ENCODE results near the gene ATP2B3. TPM values are rescaled to one million over a fixed set of nuclear protein-coding genes. Genes with fewer than 3 reads are reported as not detected.

The ATP2B3 gene
- total RNA-seq, 6 donors from 2014 or later = 0.10 to 0.55 (median 0.33) TPM; not detected in 2

DNA sequence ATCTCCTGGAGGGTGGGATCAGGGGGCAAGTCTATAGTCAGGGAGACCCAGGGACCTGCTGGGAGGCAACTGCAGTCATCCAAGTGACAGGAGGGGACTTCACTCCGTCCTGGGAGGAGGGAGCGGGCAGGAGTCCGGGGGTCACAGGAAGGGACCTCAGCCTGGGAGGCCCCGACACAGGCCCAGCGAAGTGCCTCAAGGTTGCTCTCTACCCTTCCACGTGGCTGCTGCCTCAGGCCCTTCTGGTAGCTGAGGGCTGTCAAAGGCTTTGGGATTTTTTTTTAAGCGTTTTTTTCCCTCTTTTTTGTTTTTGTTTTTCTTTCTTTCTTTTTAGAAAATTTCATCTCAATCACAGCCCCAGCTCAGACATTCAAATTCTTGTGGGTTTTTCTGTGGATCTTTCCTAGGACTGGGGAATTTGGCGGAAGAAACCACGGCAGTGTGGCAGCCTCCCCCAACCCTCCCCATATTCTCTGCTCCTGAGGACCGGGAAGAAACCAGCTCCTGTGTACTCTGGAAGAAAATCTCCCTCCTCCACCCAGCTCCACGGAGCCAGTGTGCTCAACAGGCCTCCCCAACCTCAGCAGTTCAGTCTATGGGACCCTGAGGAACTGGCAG is 45.7 kb upstream of the ATP2B3 start:
- ATAC-seq (ENCODE audit: low FRiP score in 2 of 2) (no peak), DNase-seq (no peak)
- no peak for TF ChIP-seq POLR2A (IDR thresholded peaks at IDR 0.05)
- TF ChIP-seq EP300 (IDR thresholded peaks at IDR 0.05) = no peak
- TF ChIP-seq POLR2AphosphoS5 (IDR thresholded peaks at IDR 0.05) = no peak
- TF ChIP-seq, protein P1, sequence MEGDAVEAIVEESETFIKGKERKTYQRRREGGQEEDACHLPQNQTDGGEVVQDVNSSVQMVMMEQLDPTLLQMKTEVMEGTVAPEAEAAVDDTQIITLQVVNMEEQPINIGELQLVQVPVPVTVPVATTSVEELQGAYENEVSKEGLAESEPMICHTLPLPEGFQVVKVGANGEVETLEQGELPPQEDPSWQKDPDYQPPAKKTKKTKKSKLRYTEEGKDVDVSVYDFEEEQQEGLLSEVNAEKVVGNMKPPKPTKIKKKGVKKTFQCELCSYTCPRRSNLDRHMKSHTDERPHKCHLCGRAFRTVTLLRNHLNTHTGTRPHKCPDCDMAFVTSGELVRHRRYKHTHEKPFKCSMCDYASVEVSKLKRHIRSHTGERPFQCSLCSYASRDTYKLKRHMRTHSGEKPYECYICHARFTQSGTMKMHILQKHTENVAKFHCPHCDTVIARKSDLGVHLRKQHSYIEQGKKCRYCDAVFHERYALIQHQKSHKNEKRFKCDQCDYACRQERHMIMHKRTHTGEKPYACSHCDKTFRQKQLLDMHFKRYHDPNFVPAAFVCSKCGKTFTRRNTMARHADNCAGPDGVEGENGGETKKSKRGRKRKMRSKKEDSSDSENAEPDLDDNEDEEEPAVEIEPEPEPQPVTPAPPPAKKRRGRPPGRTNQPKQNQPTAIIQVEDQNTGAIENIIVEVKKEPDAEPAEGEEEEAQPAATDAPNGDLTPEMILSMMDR (IDR thresholded peaks at IDR 0.05) = no peak
- Histone ChIP-seq H3K27ac (peak overlapping the region in 1 of 4 donors; percentile 73), H3K4me3 (no peak overlapping the region), H3K9me3 (no peaks in the 10 kb centered on the region), H3K36me3 (peaks cover 0 to 15% (median 0%) of the 10 kb centered on the region in 4 donors), H3K27me3 (peaks cover 0 to 4% (median 0%) of the 10 kb centered on the region in 4 donors), H3K4me1 (peaks cover 7 to 23% (median 10%) of the 10 kb centered on the region in 4 donors)
- 71 to 76% methylated on average over 8 to 11 of the region's 11 CpGs for WGBS, 2 donors

GRCh38 chrX:153473126-153473525 is 44.3 kb upstream of the ATP2B3 start:
- Histone ChIP-seq H3K4me3 (no peak overlapping the region), H3K36me3 (peaks cover 0 to 6% (median 0%) of the 10 kb centered on the region in 4 donors), H3K9me3 (no peaks in the 10 kb centered on the region), H3K27ac (no peak overlapping the region), H3K4me1 (peaks cover 7 to 30% (median 10%) of the 10 kb centered on the region in 4 donors), H3K27me3 (peaks cover 0 to 4% (median 0%) of the 10 kb centered on the region in 4 donors)
- WGBS, 2 donors = 96% methylated on average over 8 of the region's 10 CpGs; no CpG with 5 or more reads in 1 of the 2 donors
- TF ChIP-seq EP300 (IDR thresholded peaks at IDR 0.05) (no peak), POLR2AphosphoS5 (IDR thresholded peaks at IDR 0.05) (no peak), POLR2A (IDR thresholded peaks at IDR 0.05) (no peak)
- TF ChIP-seq, protein P1 (IDR thresholded peaks at IDR 0.05) = no peak
- no peak for DNase-seq
- ATAC-seq (ENCODE audit: low FRiP score in 2 of 2) = no peak

GRCh38 chrX:153474266-153474665 is 43.2 kb upstream of the ATP2B3 start:
- H3K27ac ChIP-seq = peak overlapping the region in 1 of 4 donors; percentile 16
- peaks cover 0 to 4% (median 0%) of the 10 kb centered on the region in 4 donors for H3K27me3 ChIP-seq

DNA sequence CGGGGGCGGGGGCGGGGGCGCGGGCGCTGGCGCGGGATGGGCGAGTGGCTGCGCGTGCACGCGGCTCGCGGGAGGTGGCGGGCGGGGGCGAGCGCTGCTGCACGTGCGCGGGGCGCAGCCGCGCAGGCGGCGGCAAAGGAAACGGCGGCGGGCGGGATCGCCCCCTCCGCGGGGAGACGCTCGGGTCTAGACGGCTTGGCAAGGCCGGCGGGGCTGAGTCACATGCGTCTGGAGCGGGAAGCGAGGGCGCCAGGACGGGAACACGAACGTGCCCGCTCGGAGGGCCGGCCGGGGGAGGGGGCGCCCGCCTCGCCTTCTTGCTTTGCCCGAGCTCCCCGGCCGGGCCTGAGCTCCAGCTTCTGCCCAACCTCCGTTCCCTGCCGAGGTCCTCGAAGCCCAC is 42.7 kb upstream of the ATP2B3 start:
- Histone ChIP-seq H3K36me3 (no peaks in the 10 kb centered on the region), H3K9me3 (no peaks in the 10 kb centered on the region), H3K4me3 (peak overlapping the region in 3 of 4 donors; percentile 28 to 41 (median 37)), H3K27me3 (peaks cover 0 to 4% (median 0%) of the 10 kb centered on the region in 4 donors), H3K4me1 (peaks cover 2 to 16% (median 7%) of the 10 kb centered on the region in 4 donors), H3K27ac (peak overlapping the region in 2 of 4 donors; percentile 30 to 53)
- ATAC-seq (ENCODE audit: low FRiP score in 2 of 2) = peak in 1 of 2 donors; percentile 33
- peak; percentile 48 to 90 for DNase-seq
- TF ChIP-seq EP300 (IDR thresholded peaks at IDR 0.05) = peak in 1 of 4 donors; percentile 12
- no peak for TF ChIP-seq POLR2AphosphoS5 (IDR thresholded peaks at IDR 0.05)
- WGBS, 2 donors = 38% methylated on average over 23 of the region's 59 CpGs; no CpG with 5 or more reads in 1 of the 2 donors

More at GRCh38 chrX:153474266-153474665, 43.2 kb upstream of the ATP2B3 start:
- no peak for ATAC-seq (ENCODE audit: low FRiP score in 2 of 2)
- TF ChIP-seq POLR2AphosphoS5 (IDR thresholded peaks at IDR 0.05) (no peak), EP300 (IDR thresholded peaks at IDR 0.05) (no peak), POLR2A (IDR thresholded peaks at IDR 0.05) (no peak)
- TF ChIP-seq, protein P1 (IDR thresholded peaks at IDR 0.05) = no peak
- Histone ChIP-seq H3K9me3 (no peaks in the 10 kb centered on the region), H3K36me3 (no peaks in the 10 kb centered on the region), H3K4me1 (peaks cover 7 to 20% (median 9%) of the 10 kb centered on the region in 4 donors), H3K4me3 (peak overlapping the region in 2 of 4 donors; percentile 28 to 41)
- WGBS, 2 donors = 82% methylated on average over 10 of the region's 10 CpGs; no CpG with 5 or more reads in 1 of the 2 donors
- DNase-seq = no peak

GRCh38 chrX:153475271-153475670 is 42.2 kb upstream of the ATP2B3 start:
- H3K4me3 ChIP-seq = peak overlapping the region in 2 of 4 donors; percentile 37 to 41
- no peaks in the 10 kb centered on the region for H3K36me3 ChIP-seq

More at GRCh38 chrX:153475271-153475670, 42.2 kb upstream of the ATP2B3 start:
- ATAC-seq (ENCODE audit: low FRiP score in 2 of 2) (no peak), DNase-seq (no peak)
- Histone ChIP-seq H3K9me3 (no peaks in the 10 kb centered on the region), H3K4me1 (peaks cover 0 to 12% (median 6%) of the 10 kb centered on the region in 4 donors), H3K27me3 (peaks cover 0 to 4% (median 0%) of the 10 kb centered on the region in 4 donors), H3K27ac (peak overlapping the region in 2 of 4 donors; percentile 30 to 53)
- WGBS, 2 donors = 86 to 92% methylated on average over 6 to 7 of the region's 7 CpGs
- TF ChIP-seq POLR2AphosphoS5 (IDR thresholded peaks at IDR 0.05) (no peak), POLR2A (IDR thresholded peaks at IDR 0.05) (no peak), EP300 (IDR thresholded peaks at IDR 0.05) (no peak)
- TF ChIP-seq, protein P1 (IDR thresholded peaks at IDR 0.05) = no peak

All from upper lobe of left lung (tissue), 6 donors.